NB4 (cell line): Measurements from ENCODE around the gene GNAO1.

Experiments used
- DNase-seq: peaks from one replicate; pipeline ENCODE4 v3.0.0; 2010; ENCODE audit warnings: low read depth
- H3K4me3 ChIP-seq: one replicate; pipeline ENCODE4 v1.5.1; 2011; ENCODE audit warnings: mild to moderate bottlenecking, low read depth, low read length, moderate library complexity
- CTCF ChIP-seq: IDR thresholded peaks from one replicate; pipeline ENCODE4 v1.5.1; 2012; ENCODE audit warnings: low read depth, low read length
- MAX ChIP-seq: IDR thresholded peaks from 2 replicates; pipeline ENCODE4 v1.6.1; 2011; ENCODE audit warnings: low read depth, low read length
- MYC ChIP-seq: IDR thresholded peaks from 2 replicates; pipeline ENCODE4 v1.6.1; 2011; ENCODE audit warnings: low read depth, low read length
- POLR2A ChIP-seq: IDR thresholded peaks from 2 replicates; pipeline ENCODE4 v1.6.1; 2011; ENCODE audit warnings: mild to moderate bottlenecking; ENCODE audit not compliant: insufficient read length; ENCODE audit errors: extremely low read depth

The GNAO1 gene

GRCh38 chr16:56207421-56207820 lies 16.1 kb downstream of the GNAO1 start:
- H3K4me3 ChIP-seq: no peak overlapping the region
- DNase-seq: no peak
- TF ChIP-seq MAX (no peak), CTCF (no peak), POLR2A (no peak), MYC (no peak)

DNA sequence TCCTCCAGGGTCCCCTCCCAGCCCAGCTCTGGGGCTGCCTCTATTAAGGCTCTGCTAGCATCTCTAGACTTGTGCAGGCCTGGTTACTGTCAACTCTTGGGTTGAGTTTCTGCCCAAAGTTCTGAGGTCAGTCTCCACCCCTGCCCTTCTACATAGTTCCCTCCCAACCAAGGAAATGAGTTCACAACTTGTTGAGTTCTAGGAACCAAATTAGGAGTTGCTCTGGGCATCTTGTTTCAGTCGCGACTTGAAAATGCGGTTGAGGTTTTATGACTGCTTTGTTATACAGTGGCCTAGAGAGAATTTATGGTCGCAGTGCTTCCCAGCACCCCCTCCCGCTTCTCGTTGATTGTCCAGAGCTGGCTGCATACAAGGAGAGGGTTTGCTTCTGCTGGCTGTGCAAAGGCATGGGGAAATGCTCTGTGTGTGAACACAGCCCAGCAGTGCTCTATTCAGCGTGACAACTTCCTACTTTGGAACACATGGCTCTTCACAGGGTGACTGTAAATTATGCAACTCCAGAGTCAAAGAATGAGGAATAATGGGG lies 20.2 kb downstream of the GNAO1 start:
- peak; percentile 13 for DNase-seq
- TF ChIP-seq MAX (no peak), CTCF (no peak), POLR2A (no peak)
- H3K4me3 ChIP-seq: no peak overlapping the region

GRCh38 chr16:56212144-56212543 lies 20.9 kb downstream of the GNAO1 start:
- no peak for DNase-seq
- TF ChIP-seq MAX (no peak), MYC (no peak), POLR2A (no peak), CTCF (no peak)

GRCh38 chr16:56221995-56222394 lies 30.7 kb downstream of the GNAO1 start:
- TF ChIP-seq POLR2A (no peak), CTCF (no peak), MYC (no peak), MAX (no peak)
- H3K4me3 ChIP-seq: no peak overlapping the region
- DNase-seq: no peak

More at GRCh38 chr16:56212144-56212543, 20.9 kb downstream of the GNAO1 start:
- H3K4me3 ChIP-seq: no peak overlapping the region

DNA sequence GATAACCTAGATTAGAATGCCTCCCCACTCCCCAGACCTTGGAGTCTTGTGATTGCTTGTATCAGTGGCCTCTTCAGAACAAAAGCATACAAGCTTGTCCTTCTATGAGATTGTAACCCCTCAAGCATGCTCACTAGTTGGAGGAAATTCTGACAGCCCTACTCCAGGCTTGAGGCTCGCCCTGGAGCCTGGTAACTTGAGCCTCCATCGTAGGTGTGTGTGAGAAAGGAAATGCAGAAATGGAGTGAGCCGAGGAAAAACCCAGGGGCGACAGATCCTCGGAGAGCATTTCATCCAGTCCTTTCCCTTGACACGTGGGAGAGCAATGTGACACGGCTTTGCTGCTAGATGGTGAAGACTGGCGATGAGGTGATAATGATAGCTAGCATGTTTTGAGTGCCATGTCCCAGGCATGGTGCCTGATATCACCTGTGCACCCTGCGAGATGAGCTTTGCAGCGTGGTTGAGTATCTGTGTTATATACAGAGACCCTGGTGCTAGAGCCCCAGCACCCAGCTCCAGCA lies 31.2 kb downstream of the GNAO1 start:
- no peak overlapping the region for H3K4me3 ChIP-seq
- DNase-seq: no peak
- TF ChIP-seq MAX: no peak
- no peak for TF ChIP-seq CTCF
- TF ChIP-seq MYC: no peak
- no peak for TF ChIP-seq POLR2A
